Measurements from ENCODE around the gene FLT3.
"Not testable (repeated sequence)": the region's sequence is repeated elsewhere in the genome, so short reads cannot be mapped to it uniquely, and the experiment has no call there.

Gene FLT3

DNA sequence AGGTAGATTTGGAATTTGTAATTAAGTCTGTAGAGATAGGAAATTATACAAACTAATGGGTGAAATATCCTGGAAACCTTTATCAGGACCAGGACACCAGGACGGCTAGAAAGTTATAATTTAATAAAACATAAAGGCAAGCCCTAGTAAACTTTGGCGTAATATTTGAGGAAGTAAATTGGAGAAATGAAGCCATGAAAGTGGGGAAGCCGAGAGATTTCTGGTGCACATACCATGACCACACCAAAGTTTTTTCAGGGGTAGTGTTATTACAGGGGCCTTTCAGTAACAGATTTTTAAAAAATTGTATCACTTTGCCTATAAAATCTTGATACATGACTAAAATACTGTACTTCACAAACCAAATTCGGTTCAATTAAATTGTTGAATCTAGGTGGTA, 57.2 kb downstream of the FLT3 start:
- DNase-seq: no peak

DNA sequence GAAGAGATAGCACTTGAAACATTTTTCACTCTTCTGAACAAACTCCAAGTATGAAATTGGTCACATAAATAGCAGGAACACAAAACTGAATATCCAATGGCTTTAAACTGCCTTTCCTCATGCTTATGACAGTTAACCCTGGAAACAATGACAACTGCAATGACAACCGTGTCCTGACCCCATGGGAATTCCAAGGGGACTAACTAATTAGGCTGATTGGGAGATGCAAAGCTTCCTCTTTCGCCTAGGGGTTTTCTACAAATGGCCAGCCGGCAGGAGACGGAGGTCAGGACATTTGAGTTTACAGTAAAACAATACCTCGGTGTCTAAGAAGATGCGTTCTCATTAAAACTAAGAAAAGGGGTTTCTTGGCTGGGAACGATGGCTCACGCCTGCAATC, 58.9 kb downstream of the FLT3 start:
- no peak for DNase-seq

DNA sequence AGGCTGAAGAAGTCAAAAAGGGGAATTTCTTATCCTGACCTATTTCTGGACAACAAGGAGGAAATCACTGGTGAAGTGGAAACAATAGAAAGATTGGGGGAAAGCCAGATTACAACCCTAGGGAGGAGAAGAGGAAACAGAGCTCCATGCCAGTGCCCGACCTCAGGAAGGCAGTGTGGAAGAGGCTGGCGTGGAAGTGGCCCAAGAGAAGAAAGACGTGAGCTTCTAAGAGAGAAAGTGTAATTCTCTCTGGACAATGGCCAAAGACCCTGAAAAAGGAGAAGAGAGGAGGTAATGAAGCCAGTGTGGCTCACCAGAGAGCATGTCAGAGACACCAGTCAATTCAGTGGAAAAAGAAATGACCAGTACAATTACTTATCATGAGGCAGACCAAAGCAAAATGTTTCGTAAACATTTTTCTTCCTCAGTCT, 59.3 kb downstream of the FLT3 start:
- peak; percentile 54 for DNase-seq

DNA sequence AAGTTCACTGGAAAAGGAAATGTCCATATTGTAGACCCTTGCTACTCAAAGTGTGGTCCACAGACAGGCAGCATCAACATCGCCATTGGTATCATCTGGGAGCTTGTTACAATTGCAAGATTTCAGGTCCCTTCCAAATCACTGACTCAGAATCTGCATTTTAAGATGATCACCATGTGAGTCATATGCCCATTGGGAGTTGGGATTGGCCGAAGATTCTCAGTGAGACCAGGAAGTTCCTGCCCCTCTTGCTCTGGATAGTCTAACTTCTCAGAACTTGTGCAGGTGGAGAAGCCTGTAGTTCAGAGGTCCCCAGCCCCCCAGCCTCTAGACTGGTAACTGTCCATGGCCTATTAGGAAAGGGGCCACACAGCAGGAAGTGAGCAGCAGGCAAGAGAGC, 63.0 kb downstream of the FLT3 start:
- peak; percentile 83 for DNase-seq

DNA sequence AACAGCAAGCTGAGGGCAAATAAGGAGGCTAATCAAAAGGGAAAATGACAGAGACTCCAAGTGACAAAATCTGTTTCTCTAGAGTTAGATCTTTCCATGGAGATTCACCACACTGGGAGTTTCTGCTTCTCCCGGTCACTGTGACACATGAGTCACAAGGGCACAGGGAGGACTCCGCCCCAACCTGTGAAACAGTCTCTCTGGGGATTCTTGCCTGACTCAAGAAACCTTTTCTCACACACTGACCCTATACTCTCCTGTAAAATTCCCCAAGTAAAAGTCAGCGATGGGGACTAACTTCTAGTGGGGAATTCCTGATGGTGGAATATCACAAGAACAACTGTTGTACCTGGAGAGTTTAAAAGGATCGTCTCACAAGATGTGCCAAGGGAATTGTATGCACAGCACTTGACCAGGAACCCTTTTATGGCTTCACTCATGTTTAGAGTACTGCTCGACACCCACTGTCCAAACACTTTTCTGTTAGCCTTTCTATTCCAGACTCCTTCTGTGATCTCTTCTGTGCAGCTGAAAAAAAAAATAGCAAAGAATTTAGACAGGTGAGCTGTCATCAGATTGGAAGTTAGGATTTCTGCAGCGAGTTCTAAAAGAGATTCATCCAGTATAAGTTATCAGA, 65.1 kb downstream of the FLT3 start:
- no peak for DNase-seq

DNA sequence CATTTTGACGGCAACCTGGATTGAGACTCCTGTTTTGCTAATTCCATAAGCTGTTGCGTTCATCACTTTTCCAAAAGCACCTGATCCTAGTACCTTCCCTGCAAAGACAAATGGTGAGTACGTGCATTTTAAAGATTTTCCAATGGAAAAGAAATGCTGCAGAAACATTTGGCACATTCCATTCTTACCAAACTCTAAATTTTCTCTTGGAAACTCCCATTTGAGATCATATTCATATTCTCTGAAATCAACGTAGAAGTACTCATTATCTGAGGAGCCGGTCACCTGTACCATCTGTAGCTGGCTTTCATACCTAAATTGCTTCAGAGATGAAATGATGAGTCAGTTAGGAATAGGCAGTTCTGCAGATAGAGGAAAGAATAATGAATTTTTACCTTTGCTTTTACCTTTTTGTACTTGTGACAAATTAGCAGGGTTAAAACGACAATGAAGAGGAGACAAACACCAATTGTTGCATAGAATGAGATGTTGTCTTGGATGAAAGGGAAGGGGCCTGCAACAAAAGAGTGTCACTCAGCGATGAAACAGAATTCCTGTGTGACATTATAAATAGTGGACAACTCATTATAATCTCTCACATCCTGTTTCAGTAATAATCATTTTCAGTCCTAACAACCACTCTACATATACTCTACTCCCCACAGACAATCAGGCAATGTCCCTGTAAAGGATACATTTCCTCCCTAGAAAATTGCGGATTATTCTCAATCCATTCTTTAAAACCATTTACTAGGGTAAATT, 66.3 kb downstream of the FLT3 start:
- DNase-seq: no peak

DNA sequence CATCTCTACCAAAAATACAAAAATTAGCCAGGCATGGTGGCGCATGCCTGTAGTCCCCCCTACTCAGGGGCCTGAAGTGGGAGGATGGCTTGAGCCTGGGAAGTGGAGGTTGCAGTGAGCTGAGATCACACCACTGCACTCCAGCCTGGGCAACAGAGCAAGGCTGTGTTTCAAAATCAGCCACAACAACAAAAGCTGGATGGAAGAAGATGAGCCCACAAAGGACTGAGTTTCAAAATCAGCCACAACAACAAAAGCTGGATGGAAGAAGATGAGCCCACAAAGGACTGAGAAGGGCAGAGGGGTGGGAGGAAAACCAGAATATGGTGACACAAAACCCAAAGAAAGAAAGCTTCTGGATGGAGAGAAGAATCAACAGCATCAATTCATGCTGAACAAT, 67.9 kb downstream of the FLT3 start:
- DNase-seq: peak; percentile 36

DNA sequence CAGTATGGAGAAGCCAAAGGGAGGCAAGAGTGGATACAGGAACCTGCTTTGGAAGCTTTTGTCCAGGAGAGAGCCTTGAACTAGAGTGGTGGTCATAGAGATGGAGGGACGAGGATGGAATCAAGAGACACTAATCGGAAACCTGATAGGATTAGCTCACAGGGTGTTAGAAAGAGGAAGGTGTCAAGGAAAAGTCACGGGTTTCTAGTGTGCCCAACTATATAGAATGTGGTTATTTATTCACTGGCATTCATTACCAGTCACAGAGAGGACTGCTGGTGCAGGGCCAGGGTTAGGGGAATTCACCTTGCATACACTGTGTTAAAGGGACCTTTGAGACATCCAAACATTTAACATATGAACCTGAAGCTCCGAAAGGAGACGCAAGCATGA, 68.5 kb downstream of the FLT3 start:
- DNase-seq: no peak

DNA sequence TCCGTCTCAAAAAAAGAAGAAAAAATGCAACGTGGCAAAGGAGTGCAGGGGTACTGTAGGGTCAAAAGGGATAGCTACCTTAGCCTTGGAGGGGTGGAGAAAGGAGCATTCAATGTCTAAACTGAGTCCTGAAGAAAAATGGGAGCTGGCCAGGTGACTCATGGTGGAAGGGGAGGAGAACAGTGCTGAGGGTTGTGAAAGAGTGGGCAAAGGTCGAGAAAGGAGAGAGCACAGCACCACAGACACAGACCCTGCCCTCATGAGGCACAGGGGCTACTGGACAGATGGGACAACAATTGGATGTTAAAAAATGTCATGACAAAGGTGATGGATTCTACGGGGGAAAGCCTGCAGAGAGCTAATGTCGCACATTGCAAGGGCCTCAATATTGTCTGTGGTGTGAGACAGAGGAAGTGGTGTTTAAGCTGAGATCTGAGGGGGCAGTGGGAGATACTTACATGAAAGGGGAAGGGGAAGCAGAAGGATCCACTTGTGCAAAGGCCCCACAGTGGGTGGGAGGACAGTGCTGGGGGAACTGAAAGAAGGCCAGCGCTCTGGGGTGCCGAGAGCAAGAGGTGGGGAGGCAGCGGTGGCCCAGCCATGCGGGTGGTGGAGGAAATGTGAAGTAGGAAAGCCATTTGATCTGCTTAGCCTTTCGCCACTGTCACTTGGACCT, 69.0 kb downstream of the FLT3 start:
- no peak for DNase-seq

DNA sequence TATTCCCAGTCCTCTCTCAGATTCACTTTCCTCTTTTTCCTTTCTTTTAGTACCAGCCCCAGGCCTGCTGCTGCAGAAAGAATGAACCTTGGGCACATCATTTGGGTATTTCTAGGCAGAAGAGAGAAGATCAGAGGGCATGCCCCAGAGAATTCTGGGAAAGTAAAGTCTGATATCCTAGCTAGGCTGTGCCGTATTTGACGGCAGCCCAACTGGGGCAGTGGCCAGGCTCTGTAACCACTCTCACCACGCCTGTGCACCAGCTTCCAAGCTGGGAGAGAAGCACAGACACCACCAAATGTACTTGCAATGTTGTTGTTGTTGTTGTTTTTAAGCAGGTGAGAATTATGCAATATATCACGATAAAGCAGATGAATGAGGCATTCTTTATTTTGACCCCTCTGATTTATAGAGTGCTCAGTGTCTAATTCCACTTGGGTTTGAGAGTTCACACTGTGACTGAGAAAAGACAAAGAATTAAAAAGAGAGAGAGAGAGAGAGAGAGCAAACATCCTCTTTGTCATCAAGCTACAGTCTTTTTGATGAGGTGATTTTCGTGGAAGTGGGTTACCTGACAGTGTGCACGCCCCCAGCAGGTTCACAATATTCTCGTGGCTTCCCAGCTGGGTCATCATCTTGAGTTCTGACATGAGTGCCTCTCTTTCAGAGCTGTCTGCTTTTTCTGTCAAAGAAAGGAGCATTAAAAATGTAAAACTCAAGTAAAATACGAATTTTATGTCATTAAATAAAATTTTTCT, 72.6 kb downstream of the FLT3 start:
- no peak for DNase-seq

DNA sequence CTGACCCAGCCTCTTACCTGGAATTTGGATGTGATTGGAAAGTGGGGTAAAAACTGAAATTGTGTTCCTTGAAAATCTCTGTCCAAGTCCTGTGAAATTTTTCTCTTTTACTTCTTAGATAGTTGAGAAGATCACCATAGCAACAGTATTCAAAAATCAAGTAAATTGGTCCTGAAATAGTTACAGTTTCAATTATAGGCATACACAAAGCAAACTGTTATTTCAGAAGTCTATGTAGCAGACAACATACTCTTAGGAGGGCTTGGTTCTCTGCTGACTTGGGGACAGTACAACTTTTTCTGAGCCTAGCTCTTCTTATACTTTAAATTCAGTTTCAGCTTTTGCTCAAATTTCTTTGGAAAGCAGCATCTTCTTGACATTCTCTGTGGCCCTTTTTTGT, 73.3 kb downstream of the FLT3 start:
- DNase-seq: no peak

DNA sequence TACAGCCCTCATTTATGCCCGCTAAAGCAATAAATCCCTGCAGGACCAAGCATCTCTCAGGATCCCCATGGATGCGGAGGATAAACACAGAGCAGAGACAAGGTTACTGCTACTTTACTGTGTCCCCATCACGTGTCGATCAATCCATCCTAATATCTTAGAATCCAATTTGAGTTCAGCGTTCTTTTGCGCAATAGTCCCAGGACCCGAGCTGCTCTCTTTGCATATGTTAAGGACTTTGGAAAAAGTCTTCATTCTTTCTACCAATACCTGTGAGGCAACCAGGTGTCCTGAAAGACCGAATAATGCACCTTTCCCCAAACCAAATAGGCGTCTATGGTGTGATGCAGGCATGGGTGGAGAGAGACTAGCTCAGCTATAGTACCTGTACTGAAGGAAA, 73.9 kb downstream of the FLT3 start:
- DNase-seq: no peak

DNA sequence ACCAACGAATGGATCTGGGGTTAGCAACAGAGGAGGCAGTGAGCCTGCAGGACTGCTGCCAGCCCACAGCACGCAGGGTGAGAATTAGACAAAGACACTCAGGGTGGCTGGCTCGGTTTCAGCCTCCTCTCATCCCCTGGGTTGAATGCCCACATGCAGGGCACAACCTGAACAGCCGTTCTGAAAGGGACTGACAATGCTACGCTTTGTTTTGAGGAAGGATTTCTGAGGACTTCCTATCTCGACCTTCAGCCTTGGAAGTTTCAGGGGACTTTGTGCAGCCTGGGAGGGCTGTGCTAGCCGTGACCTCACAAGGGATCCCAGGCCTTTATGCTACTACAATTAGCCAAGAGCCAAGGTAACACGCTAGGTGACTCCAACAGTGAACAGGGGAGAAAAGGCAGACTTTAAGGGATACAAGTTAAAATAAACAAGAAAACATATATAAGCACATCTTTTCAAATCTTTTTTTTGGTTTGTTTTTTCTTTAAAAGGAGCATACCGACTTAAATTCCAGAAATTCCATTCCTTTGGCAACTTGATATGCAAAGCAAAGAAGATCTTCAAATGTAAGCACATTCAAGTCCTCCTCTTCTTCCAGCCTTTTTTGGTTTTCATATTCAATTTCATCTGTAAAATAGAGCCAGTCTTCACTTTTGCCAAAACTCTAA, 77.4 kb downstream of the FLT3 start:
- no peak for DNase-seq

DNA sequence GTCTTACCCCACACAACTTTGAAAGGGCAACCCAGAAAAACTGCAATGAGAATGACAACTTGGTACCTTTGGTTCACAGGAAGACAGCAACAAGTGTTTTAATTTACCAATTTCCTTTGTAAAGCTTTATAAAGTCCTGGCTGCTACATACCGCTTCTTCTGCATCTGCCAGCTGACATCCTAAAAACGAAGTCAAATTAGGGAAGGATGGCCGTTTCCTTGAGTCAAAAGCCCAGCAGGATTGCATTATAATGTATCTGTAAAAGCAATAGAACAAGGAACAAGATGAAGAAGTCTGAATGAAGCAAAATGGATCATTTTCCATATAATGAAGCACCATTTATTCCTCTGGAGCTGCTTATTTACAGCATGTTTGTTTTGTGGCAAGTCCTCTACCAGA, 86.1 kb downstream of the FLT3 start:
- DNase-seq: no peak

DNA sequence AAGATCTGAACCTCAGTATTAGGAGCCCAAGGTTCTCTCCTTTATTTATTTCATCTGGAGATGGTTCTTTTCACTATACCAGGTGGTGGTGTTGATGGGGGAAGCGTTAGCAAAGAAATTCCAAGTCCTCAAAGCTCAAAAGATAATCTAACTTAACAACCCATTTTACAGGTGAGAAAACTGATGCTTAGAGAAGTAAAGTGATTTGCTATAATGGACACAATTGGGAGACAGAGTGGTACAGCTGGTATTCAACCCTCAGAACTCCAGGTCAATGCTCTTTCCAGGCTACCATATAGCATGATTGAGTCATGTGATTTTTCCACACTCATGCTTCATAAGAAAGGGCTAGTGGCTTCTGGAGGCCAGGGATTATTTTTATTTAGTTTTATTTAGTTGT, 86.9 kb downstream of the FLT3 start:
- no peak for DNase-seq

DNA sequence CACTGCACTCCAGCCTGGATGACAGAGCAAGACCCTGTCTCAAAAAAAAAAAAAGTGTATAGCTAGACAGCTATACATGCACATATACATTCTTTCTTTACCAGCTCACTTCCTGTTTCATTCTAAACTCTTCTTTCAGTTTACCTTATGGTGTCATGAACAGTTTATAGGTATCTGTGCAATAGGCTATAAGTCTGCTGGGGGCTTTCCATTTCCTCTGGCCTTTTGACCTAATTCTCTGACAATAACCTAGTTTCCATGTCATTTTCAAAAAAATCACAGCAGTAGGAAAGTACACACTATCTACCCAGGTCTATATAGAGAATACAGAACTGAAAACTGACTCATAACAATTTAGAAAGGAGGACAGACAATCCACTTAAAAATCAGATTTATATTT, 87.5 kb downstream of the FLT3 start:
- DNase-seq: no peak

DNA sequence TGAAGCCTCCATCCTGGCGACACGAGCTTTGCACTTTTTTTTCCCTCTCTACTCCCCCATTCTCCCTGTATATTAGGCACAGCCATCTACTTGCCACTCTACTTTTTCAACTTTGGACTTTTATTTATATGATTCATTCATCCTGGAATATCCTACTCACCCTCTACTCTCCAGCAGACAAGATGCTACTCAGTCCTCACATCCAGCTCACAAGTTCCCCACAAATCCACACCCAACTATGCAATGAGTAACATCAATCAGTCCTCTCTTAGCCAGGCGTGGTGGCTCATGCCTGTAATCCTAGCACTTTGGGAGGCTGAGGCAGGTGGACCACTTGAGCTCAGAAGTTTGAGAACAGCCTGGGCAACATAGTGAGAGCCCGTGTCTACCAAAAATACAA, 88.0 kb downstream of the FLT3 start:
- no peak for DNase-seq

DNA sequence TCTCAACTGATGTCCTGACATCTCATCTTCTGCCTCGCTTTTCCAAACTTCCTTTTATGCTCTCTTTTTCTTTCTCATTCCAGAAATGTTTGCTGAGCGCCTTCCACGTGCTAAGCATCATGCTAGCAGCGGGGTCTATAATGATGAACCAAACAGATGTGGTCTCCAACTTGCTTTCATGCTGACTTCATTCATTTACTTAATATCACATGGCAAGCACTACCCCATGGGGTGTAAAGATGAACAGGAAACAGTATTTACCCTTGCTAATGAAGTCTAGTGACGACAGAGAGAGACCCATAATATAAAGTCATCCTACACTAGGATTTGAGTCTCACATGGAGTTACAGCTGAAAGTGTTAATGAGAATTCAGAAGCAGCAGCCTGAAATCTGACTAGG, 90.3 kb downstream of the FLT3 start:
- no peak for DNase-seq

DNA sequence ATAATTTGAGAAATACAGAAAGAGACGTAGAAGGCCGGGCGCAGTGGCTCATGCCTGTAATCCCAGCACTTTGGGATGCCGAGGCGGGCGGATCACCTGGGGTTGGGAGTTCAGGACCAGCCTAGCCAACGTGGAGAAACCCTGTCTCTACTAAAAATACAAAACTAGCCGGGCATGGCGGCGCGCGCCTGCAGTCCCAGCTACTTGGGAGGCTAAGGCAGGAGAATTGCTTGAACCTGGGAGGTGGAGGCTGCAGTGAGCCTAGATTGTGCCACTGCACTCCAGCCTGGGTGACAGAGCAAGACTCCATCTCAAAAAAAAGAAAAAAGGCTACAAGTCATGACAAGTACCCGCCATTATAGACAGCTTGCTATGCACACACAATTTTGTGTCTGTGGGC, 95.4 kb downstream of the FLT3 start:
- DNase-seq: not testable (repeated sequence)

DNA sequence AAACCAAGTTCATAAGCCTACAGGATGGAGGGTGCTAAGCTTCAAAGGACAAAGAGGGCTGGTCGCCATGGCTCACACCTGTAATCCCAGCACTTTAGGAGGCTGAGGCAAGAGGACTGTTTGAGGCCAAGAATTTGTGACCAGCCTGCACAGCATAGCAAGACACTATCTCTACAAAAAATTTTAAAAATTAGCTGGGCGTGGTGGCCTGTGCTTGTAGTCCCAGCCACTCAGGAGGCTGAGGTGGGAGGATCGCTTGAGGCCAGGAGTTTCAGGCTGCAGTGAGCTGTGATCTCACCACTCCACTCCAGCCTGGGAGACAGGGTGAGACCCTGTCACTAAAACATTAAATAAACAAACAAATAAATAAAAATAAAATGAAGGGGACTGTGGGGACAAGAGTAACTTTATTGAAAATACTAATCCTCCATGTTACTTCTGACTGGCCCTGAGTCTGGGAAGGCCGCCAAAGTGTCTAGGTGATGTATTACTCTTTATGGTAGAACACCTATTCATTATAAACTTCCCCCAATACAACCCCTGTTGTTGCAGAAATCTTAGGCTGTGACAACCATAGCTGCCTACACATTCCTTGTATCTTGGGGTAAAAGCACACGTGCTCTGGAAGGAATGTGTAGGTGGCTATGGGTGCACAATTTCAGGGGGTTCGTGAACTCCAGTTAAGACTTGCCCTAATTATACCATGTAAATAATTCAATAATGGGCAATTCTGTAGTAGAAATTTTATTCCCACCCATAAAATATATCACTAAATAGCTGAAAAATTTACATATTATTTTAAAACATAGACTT, 97.3 kb downstream of the FLT3 start:
- DNase-seq: no peak

DNA sequence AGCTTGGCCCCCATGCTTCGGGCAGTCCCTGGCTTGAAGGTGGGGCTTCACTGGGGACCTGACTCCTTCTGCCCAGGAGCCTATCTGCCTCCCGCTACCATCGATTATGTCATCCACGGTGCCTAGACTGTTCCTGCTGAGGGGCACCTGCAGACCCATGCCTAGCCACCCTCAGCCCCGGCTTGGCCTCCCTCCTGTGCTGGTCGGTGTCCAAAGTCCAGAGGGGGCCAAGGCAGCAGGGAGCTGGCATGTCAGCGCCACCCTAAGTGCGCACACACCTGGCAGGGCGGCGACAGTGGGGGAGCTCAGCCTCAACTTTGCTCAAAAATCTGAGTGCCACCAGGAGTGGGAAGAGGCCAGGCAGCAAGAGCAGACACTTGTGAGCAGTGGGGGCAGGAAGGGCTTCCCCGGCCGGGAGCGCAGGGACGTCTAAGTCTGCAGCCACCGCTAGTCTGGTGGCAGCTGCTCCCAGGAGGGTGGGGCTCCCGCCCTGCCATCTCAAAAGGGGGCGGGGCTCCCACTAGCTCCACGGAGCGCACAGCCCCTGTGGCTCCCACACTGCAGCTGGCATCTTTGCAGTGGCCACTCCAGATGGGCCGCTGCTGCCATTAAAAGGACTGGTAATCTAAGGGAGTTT, 98.4 kb downstream of the FLT3 start:
- DNase-seq: no peak

DNA sequence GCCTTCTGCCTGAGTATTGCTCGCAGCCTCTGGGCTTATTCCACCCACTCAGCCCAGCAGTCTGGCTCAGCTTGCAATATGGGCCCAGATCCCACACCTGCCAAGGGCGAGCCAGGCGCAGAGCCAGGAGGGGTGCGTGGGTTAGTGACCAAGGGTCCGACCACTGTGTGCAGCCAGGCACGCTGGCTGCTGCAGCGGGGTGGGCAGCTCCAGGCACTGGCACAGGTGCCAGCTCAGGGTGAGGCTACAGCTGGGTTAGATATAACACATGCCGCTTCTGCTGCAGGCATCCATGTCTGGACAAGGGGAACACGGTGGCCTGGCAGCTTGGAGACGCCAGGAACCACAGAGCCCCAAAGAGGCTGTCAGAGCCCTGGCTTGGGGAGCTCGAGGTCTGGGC, 99.3 kb downstream of the FLT3 start:
- DNase-seq: no peak
